ENCODE results near the gene UGT1A1. TPM values are rescaled to one million over a fixed set of nuclear protein-coding genes. Genes with fewer than 3 reads are reported as not detected.

Gene UGT1A1
- total RNA-seq, 1 donor from 2014 or later = not detected

DNA sequence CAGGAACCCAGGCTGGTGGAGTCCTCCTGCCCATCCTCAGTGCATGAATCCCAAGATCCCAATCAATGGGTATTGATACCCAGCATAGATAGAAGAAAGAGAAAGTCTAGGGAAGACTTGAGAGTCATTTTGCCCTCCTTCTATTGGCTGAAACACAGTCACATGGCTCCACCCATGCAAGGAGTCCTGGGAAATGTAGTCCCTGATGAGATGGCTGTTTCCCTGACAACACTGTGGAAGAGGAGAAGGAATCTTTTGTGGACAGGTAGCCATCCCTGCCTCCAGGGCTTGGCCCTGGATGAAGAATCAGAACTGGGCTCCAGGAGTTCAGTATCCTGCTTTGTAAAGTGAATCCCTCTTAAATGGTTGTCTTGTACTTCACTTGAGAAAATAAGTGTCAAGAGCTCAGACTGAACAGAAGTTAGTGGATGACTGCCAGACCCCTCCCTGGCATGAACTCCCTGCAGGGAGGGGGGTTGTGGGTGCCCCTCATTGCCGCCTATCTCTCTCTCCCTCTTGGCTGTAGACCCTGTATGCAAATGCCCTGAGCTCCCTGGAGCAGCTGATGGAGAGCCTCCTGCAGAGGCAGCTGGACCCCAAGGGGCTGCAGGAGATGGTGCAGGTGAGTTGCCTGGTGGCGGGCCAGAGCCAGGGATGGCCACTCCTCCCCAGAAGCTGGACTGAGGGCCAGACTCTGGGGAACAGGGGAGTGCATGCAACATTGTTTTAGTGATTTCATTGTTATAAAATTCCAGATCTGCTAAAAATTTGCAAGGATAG lies 54.2 kb downstream of the UGT1A1 start:
- DNase-seq (ENCODE audit: extremely low read depth, low read depth, low spot score) = no peak

DNA sequence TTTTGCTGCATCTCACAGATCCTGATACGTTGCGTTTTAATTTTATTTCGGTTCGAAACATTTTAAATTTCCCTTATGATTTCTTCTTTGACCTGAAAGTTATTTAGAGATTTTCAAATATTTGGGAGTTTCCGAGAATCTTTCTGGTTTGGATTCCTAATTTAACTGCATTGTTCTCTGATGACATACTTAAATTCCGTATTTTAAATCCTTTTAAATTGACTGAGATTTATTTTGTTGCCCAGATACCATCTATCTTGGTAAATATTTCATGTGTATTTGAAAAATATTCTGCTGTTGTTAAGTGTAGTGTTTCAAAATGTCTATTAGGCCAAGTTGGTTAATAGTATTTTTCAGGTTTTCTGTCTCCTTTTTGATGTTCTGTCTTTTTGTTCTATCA lies 55.8 kb downstream of the UGT1A1 start:
- no peak for DNase-seq (ENCODE audit: extremely low read depth, low read depth, low spot score)

DNA sequence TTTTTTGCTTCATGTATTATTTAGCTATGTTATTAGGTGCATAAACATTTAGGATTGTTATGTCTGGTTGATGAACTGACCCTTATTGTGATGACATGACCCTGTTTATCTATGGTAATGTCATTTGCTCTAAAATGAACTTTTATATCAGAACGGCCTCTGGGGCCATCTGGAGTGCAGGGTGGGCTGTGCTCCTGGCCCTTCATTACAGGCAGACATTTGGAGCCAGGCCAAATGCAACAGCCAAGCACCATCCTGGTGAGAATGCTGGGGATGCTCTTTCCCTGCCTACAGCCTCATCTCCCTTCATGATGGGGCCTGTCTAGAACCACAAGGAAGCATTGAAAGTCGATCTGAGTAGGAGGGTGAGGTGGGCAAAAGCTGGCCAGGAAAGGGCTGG lies 56.3 kb downstream of the UGT1A1 start:
- DNase-seq (ENCODE audit: extremely low read depth, low read depth, low spot score) = no peak

DNA sequence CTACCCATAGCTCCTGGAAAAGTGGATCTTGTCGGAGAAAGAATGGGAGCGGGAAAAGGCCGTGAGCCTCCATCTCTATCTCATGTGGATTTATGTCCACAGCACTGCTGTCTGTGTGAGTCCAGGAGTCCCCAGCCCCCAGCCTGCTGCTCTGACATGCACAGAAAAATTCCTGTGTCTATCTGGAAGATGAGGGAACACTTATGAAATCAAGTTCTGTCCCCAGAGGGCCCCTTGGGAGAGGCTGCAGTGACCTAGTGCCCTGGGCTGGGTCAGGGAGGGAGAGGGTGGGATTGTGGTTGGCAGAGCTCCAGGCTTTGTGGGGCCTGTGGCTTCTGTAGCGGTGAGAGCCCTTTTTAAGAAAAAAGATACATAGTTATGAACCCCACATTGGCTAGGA lies 56.7 kb downstream of the UGT1A1 start:
- DNase-seq (ENCODE audit: extremely low read depth, low read depth, low spot score) = no peak

DNA sequence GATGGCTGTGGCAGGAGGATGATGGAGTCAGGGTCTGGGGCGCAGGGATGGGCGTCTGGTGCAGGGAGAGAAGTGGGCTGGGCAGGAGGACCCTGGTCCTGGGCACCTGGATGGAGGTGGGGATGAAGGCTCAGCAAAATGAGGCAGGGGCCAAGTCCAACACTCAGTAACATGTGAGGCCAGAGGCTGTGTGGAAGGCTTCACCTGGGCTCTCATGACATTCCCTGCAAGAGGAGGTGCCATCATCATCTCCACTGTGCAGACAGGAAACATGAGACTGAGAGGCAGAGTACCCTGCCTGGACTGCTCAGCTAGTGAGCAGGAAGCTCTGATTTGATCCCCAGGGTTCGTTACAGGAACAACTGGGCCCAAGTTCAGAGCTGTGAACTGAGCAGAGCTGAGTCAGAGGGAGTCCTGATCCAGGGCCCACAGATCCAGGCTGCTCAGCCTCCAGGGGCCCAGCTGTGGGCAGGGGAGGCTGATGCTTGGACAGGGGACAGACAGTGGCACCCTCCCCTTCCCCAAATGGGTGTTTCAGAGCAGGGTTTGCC lies 57.4 kb downstream of the UGT1A1 start:
- no peak for DNase-seq (ENCODE audit: extremely low read depth, low read depth, low spot score)

DNA sequence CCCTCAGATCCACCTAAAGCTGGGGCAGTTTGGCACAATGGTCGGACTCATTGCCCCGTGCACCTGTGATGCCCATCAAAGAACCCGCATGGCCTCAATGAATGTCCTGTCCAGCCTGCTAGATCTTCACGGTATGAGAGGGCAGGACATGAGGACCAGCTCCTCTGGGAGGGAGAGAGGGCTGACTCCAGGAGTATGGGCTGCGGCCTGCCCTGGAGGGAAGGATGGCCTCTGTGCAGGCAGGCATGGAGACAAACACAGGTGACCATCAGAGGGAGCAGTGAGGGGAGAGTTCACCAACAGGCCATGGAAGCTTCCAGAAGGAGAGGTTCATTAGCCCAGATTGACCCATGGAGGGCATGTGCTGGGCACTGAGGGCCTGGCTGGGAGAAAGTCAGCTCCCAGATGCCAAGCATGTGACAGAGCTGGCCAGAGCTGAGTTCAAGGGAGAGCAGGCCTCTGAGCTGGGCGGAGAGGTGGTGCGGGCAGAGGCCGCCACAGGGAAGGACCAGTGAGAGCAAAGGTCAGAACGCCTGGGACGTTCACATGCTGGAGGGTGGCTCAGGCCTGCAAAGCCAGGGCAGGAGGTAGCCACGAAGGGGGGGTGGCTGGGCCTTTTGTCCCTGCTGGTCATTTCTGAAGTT lies 58.0 kb downstream of the UGT1A1 start:
- no peak for DNase-seq (ENCODE audit: extremely low read depth, low read depth, low spot score)

DNA sequence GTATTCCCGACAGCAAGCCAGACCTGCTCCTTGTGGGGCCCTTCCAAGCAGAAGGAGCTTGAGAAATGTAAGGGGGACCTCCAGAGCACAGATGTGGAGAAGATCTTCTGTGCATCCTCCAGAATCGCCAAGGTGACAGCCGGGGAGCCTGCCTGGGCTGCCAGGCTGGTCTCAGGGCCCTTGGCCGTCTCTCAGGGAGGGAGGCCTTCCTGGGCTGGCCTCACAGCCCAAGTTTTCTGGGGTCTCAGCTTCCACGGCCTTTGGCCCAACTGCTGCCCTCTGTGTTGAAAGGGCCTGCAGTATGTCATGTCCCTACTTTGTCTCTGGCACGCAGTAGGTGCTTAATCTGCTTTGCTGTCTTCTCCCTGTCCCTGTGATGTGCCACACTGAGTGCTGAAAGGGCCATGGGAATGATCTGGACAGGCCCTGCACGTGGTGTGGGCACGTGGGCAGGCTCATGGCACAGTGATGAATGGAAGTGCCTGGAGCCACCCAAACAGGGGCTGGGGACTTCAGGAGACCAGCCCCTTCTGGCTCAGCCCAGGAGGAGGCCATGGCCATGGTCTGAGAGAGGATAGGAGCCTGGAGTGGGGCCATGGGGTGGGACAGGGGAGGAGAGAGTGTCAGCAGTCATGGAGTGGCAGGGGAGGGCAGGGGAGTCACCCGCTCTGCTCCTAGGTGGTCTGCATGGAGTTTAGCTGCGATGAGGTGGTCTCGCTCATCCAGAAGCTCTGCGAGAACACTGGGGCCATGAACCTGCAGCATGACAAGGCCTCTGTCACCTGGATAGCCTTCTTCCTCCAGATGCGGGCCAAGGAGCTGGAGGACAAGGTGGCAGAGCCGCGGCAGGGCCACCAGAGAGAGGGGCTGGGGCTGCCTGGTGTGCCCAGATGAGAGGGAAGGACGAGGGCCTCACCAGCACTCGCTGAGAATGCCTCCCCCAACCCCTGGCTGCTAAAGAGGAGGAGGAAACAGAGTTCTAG lies 58.9 kb downstream of the UGT1A1 start:
- DNase-seq (ENCODE audit: extremely low read depth, low read depth, low spot score) = no peak

DNA sequence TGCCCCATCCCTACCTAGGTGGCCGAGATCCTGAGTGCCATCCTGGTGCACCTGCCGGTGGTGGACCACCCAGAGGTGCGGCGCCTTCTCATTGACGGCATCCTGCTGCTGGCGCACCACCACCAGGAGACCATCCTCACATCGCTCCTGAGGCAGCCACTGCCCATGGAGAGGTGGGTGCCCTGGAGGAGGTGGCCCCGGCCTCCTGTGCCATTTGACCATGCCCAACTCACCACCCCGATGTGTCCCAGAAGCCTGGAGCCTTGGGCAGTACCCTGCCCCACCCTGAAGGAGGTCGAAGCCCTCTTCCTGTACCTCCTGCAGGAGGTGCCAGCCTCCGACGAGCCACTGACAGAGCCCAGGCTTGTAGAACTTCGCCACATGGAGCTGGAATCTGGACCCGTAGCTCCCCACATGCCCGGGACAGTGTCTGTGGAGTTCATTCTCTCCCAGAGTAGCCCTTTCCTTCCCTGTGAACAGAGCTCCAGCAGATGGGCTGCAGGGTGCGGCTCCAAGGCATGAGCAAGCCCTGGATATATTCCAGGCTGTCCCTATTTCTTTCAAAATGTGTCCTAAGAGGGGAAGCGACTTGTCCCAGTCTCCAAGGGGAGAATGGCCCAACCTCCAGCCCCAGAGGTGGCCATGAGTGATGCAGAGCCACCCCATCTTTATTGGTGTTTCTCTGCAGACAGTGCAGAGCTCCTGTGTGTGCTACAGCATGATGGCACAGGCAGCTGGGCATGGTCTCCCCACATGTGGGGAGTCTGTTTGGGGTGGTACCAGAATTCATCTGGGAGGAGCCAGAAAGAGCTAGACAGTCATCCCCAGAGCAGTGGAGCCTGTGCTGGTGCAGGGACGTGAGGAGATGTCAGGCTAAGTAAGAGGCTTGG lies 60.1 kb downstream of the UGT1A1 start:
- DNase-seq (ENCODE audit: extremely low read depth, low read depth, low spot score) = no peak

DNA sequence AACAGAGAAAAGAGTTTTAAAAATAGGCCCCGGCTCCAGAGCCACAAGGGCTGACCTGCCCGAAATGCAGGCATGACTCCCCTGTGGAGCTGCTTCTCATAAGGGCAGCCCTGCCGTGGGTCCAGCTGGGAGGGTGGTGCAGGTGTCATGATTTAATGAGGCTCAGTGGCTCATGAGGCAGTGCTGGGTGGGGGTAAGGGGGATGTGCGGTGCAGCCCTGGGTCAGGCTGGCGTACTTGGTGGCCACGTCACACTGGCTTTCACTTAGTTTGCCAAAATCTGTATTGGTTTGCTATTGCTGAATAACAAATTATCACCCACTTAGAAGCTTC lies 60.7 kb downstream of the UGT1A1 start:
- DNase-seq (ENCODE audit: extremely low read depth, low read depth, low spot score) = no peak

DNA sequence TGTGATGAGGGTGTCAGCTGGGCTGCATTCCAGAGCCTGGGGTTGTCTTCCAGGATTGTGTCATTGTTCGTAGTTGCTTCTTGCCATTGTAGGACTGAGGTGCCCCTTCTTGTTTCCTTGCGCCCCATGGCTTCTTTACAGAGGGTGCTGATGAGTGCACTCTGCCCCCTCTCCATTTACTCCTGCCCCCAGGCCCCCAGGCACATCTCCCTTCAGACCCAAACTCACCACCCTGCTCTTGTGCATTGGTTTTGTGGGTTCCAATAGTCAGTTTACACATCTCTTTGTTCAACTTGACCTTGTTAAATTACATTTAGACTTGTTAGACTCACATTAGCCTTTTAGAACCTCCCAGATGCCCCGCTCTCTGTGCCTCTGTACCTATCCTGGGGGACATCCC lies 61.1 kb downstream of the UGT1A1 start:
- DNase-seq (ENCODE audit: extremely low read depth, low read depth, low spot score) = no peak

DNA sequence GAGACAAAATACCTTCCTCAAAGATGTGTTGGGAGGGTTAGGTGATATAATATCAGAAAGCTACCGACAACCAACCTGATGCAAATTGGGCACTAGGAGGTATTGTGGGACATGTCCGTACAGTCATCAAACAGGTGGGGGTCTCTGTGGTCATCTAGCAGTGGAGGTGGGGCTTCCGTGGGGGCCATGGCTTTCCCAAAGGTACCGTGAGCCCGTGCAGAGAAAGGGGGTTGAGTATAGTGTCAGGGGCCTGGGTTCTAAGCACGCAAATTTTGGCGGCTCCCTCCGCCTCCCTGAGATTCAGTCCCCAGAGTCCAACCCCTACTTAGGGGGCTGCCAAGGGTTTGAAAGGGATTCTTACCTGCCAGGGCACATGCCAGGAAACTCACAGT lies 61.6 kb downstream of the UGT1A1 start:
- DNase-seq (ENCODE audit: extremely low read depth, low read depth, low spot score) = no peak

DNA sequence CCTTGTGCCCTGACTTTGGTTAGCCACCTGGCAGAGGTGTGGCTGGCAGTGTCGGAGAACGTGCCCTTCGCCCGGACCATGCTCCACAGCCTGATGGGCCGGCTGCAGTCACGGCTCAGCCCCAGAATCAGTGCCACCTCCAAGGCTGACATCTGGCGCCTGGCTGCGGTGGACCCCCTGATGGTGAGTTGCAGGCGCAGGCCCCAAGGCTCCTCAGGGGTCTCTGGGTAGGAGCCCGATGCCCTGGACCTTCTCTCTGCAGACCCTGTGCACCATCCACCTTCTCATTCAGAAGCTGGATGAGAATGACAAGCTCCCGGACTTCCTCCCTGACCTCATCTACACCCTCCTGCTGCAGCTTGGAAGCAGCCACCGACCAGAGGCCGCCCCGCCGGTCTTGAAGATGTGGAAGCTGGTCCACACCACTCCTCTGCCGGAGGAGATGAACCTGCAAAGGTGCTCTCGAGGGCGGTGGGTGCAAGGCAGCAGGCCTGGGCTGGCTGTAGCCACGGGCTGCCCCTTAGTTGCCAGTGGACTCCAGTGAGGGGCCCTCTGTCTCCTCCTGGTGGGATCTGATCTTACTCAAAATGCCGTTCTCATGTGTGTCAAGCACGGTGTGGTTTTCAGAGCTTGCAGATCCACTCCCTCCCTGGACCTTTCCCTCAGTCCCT lies 62.2 kb downstream of the UGT1A1 start:
- no peak for DNase-seq (ENCODE audit: extremely low read depth, low read depth, low spot score)

Other genes with a start within 250 kb of the UGT1A1 start
- 24.8 and 27.5 TPM in 2 replicates for gene USP40, start 193.5 kb upstream of the UGT1A1 start, total RNA-seq
- not detected in 2 replicates for gene UGT1A8, start 142.6 kb upstream of the UGT1A1 start, total RNA-seq
- not detected in 2 replicates for gene UGT1A10, start 123.8 kb upstream of the UGT1A1 start, total RNA-seq
- not detected in 2 replicates for gene UGT1A9, start 88.4 kb upstream of the UGT1A1 start, total RNA-seq
- gene UGT1A7, start 78.4 kb upstream of the UGT1A1 start, total RNA-seq = not detected in 2 replicates
- gene UGT1A6, start 67.4 kb upstream of the UGT1A1 start, total RNA-seq = not detected in 2 replicates
- gene UGT1A5, start 47.4 kb upstream of the UGT1A1 start, total RNA-seq = not detected in 2 replicates
- 0.12 TPM in 1 of 2 replicates, not detected in the other for gene UGT1A4, start 41.5 kb upstream of the UGT1A1 start, total RNA-seq
- gene UGT1A3, start 31.2 kb upstream of the UGT1A1 start, total RNA-seq = not detected in 2 replicates
- not detected in 2 replicates for gene MROH2A, start 18.1 kb downstream of the UGT1A1 start, total RNA-seq
- gene HJURP, start 94.3 kb downstream of the UGT1A1 start, total RNA-seq = 4.3 and 7.9 TPM in 2 replicates
- gene TRPM8, start 157.1 kb downstream of the UGT1A1 start, total RNA-seq = not detected in 2 replicates

All from glomerular endothelial cell (primary cell).